ENCODE measurements around the gene KCNA2.

The KCNA2 gene

DNA sequence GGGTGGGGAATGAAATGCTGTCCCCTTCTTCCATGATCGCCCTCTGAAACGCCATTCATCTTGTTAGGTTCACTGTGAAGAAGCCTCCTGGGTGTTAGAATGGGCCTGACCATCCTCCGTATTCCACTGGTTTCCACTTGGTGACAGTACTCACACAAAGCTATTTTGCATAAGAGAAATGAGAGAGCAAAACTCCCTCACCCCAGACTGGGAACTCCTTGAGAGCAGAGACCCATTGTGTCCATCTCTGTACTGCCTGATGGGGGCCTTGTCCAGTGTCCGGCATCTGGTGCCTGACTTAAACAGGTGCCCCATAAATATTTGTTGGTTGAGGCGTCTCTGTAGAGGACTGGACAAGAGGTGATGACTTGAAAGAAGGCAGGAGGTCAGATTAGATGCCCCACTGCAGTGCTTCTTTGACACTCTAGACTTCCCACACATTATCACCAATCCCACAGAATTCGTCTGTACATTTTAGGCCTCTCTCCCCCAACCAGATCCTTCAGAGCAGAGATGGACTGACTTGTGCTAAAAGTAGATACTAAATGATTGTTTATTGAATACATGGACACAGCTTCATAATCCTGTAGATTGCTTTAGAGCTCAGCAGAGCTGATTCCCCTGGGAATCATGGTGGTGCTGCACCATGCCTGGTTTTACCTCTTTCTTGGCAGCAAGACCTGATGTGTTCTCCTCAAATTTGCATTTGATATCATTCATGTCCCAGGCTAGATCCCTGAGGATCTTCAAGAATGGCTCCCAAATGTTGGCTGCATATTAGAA, 22.4 kb upstream of the KCNA2 start:
- no peak for DNase-seq (ENCODE audit: low spot score)

DNA sequence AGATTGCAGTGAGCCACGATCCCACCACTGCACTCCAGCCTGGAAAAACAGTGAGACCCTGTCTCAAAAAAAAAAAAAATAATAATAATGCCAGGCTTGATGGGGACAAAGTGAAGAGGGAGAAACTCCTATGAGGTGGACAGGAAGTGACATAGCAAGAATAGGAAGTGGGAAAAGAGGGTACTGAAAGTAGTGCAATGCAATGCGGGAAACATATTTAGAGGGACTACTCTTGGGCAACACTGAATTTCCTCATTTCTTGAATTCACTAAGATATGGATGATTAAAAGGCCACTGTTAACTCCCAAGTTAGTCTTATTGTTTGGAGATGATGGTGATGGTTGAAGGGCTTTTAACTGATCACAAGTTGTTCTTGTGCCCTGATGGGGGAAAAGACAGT, 21.6 kb upstream of the KCNA2 start:
- no peak for DNase-seq (ENCODE audit: low spot score)

GRCh38 chr1:110626889-110627288, 20.7 kb upstream of the KCNA2 start:
- no peak for DNase-seq (ENCODE audit: low spot score)

DNA sequence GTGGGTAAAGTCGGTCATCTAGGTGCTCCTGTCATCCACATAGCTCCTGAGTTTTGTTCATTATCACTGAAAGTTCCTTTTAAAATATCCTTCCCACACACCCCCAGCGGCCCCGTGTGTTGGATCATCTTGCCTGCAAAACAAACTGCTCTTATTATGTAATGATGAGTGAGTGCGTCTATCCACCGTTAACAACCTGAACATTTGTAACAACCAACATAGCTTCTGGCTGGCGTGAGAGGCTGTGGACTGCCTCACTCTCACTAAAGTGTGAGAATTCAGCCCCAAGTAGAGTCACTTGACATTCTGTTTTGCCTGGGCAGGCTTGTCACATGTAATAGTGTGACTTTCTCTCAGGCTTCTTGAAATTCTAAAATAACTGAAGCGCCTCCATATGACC, 14.5 kb upstream of the KCNA2 start:
- no peak for DNase-seq (ENCODE audit: low spot score)

- no peak for DNase-seq (ENCODE audit: low spot score)
Measured at GRCh38 chr1:110620250-110620615, 14.1 kb upstream of the KCNA2 start.

DNA sequence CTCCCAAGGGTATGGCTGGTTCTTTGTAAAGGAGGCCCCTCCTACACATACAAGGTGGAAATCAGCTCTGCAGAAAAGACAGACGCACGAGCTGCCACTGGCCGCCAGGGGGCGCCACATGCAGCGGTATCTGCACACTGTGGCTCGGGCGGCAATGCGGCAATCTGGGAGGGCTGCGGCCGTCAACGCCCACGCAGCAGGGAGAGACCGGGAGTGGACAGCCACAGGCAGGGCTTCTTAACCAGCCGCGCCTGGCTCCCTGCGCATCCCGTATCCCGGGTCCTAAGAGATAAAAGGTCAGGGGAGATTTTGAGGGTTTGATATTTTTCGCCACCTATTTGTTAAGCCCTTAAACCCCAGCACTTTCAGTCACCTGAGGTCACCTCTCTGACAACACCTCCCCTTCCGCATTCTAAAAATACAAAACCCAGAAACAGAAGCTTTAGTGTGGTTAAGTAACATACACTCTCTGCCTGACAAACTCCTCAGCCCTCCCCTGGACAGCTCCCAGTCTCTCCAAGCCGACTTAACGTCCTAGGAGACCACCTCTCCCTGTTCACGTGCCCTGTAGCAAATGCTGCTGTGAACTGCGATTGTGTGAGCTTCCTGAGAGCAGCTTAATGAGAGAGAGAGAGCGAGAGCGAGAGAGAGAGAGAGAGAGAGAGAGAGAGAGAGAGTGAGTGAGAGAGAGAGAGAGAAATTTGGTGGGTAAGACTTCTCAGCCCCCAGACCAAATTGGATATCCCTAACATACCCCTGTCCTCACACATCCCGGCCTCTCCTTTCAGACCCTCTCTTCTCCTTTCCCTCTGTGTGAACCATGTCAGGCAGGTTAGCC, 13.5 kb upstream of the KCNA2 start:
- DNase-seq (ENCODE audit: low spot score): peak; percentile 79

DNA sequence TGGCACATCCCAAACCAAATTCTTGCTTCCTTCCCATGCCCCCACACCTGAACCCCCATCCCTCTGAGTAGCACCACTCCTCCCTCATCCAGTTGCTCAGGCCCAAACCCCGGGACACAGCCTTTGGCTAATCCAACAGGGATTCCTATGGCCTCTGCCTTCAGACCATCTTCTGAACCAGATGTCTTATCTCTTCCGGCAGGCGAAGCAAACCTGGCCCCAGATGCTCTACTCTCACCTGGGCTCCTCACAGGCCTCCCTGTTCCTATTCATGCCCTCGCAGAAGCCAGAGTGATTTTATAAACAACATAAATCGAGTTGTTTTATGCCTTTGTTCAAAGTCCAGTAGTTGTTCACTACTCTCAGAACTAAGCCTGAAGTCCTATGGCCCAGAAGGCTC, 12.5 kb upstream of the KCNA2 start:
- no peak for DNase-seq (ENCODE audit: low spot score)

- DNase-seq (ENCODE audit: low spot score): no peak
Measured at GRCh38 chr1:110617589-110617988, 11.4 kb upstream of the KCNA2 start.

- no peak for DNase-seq (ENCODE audit: low spot score)
Measured at GRCh38 chr1:110617116-110617515, 11.0 kb upstream of the KCNA2 start.

DNA sequence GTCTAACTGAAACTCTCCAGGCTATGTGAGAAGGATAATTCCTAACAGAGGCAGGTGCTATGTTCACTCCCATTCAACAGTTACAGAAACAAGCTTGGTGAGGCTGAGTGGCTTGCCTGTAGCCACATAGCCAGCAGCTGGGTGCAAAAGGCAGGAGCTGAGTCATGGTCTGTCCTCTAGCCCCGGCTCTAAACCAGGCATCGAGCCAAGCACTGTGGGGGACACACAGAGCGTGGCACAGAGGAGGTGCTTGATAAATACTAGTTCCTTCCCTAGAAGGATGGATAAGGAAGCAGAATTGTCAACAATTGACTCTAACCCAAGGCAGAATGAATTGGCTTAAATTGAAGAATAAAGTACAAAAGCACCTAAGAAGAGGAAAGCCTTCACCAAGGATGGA, 10.4 kb upstream of the KCNA2 start:
- peak; percentile 43 for DNase-seq (ENCODE audit: low spot score)

GRCh38 chr1:110615548-110616130, 9.5 kb upstream of the KCNA2 start:
- DNase-seq (ENCODE audit: low spot score): peak; percentile 52

DNA sequence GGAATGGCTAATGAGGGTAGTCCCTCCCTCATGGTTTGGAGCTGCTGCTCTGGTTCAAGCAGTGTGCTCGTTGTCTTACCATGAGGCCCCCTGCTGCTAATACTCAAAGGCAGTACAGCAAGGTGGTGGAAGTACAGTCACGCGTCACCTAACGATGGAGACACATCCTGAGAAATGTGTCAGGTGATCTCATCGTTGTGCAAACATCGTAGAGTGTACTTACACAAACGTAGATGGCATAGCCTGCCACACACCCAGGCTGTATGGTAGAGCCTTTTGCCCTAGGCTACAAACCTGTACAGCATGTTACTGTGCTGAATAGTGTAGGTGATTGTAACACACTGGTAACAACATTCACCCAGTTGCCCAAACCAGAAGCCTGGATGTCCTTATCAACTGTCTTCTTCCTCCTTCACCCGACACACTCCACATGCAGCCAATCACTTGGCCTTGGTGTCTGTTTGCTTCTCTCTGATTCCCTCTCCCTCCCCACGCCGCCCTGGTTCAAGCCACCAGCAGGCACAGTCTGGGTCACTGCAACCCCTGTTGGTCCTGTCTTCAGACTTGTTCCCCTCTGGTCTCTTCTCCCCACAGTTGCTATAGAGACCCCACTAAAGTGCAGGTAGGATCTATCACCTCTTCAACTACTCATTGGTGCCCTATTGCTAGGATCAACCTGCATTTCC, 6.0 kb upstream of the KCNA2 start:
- no peak for DNase-seq (ENCODE audit: low spot score)

DNA sequence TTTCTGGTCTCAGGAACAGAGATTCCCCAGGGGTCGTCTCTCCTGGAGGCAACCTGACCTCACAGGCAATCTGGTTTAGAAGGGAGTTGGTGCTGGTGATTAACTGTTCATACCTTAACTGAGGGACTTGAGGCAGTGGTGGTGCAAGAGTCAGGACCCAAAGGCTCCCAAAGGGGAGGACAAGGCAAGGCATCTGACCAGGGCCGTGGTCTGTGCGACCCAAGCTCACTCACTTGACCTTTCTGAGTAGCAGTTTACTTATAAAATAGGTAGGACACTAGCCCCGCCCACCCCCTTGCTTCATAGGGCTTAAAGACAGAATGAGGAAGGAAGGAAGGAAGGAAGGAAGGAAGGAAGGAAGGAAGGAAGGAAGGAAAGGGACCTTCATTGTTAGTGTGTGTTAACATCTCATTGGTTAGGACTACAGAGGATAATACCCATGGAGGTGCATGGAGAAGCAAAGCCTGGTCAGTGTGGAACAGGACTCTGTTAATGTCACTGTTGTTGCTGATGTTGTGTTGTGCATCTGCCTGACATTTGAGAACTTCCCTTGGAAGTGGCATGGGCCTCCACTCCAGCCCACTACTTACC, 4.6 kb upstream of the KCNA2 start:
- no peak for DNase-seq (ENCODE audit: low spot score)

GRCh38 chr1:110610084-110610483, 3.9 kb upstream of the KCNA2 start:
- DNase-seq (ENCODE audit: low spot score): no peak

DNA sequence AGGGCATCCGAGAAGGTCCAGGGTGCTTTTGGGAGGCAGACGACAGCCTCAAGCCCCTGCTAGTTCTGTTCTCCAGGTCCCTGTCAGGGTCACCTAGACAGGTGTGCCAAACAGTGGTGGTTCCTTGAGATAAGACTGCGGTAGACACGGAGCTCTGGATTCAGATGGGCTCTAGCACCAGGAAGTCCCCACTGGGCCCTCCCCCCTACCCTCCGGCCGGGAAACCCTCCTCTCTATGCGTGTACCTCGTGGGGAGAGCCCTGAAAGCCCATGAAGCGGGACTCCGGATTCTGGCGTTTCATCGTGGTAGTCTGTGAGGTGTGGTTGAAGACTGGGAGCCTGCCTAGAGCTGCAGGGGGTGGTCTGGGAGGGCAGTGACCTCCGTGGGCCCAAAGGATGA, 2.1 kb upstream of the KCNA2 start:
- no peak for DNase-seq (ENCODE audit: low spot score)

DNA sequence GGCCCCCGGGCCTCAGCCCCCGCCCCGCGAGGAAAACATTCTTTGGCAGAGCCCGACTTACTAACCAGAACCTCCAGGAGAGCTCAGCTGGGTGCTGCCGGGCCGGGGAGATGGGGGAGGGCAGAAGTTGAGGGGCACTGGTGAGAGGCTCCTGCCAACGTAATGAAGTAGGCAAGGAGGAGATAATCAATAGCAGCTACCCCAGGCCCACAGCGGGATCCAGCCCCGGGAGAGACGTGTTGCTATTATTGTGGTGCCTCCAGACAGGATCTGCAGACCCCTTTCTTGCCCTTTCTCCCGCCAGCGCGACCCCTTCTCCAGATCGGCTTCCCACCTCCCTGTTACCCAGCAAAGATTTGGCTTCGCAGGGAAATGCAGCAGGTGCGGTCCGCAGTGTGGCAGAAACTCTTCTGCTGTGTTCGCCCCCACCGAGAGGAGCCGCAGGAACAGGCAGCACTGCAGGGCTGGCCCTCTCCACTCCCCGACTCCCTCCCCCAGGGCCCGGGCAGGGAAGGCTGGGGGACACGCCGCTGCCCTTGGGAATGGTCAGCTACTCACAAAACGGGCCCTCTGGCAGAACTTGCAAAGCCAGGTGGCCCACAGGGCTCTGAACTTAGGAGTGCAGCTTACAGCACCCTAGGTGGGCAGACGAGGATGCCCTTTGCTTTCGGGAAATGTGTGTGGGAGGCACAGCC, 1.5 kb upstream of the KCNA2 start:
- no peak for DNase-seq (ENCODE audit: low spot score)

DNA sequence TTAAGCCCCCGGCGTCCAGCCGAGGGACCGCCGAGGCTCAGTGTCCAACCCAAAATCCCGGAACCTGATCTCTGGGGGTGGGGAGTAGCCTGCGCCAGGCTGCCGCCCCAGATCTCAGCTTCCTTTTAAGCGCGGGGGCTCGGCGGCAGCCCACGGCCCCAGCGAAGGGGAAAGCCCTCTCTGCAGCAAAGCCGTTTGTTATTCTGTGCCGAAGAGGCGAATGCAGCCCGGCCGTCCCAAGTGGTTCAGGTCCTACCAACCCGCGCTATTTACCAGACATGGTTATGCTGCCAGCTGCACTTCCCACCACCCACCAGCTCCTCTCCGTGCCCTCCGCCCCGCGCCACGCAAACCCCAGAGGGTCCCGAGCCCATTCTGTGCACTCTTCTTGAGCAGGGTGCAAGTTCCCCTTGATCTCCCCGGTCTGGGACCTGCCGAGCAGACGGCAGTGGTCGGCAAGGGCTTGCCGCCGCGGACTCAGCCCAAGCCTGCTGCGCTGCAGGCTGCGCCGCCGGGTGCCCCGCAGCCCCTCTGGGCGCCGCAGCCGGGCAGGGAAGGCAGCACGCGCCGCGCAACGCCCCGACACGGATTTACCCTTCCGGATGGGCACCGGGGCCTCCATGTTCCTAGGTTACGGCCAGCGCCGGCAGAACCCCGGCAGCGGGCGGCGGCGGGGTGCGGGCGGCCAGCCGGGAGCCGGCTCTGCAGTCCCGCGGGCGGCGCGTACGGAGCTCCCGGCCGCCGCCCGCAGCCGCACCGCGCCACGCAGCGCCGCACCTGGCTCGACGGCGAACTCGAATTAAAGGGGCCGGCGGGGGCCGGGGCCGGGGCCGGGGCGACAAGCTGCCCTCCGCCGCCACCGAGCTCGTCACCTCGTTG, 738 bp upstream of the KCNA2 start:
- DNase-seq (ENCODE audit: low spot score): no peak

- DNase-seq (ENCODE audit: low spot score): no peak
Measured at GRCh38 chr1:110605446-110605845, 712 bp downstream of the KCNA2 start.

DNA sequence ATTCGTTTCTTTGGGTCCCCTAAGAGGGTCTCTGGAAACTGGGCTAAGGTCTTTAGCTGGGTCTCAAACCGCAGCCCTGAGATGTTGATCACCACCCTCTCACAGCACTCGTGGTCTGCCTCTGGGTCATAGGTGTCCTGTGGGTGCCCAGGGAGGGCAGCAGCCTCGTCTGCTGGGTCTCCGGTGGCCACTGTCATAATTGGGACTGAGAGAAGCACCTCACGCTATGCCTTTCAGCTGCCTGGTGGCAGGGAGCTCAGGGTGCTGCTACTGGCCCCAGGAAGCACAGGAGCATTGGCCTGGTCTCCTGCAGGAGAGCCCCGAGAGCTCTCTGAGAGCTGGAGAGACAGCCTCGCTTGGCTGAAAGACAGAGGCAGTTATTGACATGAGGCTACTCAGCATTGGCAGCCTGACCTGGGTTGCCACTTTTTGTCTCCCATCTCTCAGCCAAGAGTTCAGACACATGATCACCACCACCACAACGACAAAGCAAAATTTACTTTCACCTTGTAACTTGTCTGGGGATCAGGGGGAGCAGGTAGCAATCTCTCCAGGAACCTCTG, 1.5 kb downstream of the KCNA2 start:
- no peak for DNase-seq (ENCODE audit: low spot score)

DNA sequence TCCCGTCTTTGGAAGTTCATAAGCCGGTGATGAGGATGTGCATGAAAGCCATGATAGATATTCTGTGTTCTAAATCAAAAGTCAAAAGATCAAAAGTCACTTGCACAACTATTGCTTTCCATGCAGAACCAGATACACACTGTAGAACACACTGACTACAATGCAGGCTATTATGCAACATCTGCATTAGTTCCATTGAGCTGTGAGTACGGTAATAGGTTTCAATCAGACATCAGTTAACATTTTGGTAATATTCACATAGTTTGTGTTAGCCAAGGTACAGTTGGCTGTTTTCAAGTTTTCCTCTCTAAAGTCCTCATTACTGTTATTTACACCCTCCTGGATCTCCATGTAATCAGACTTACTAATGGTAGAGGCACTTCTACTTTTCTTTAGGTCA, 3.1 kb downstream of the KCNA2 start:
- DNase-seq (ENCODE audit: low spot score): no peak

All from LoVo (cell line).